PC-3 (cell line): ENCODE results near the gene ZNF335.

Source experiments
- CTCF ChIP-seq: fragments of 300-600 bp; sonication (generic); conservative IDR thresholded peaks from 2 replicates; pipeline ENCODE4 v1.5.1; 2017; ENCODE audit warnings: antibody characterized with exemption, low read depth, mild to moderate bottlenecking, low read length
- EZH2phosphoT487 ChIP-seq: fragments of 300-600 bp; sonication (generic); IDR thresholded peaks from 2 replicates; pipeline ENCODE4 v1.6.1; 2018; ENCODE audit warnings: mild to moderate bottlenecking, antibody characterized with exemption, low read length, borderline replicate concordance

GRCh38 chr20:45925821-45926506, 46.0 kb downstream of the ZNF335 start:
- TF ChIP-seq CTCF, result no peak
- TF ChIP-seq EZH2phosphoT487, result no peak
